MCF 10A (cell line): ENCODE results near the gene KNCN. TPM values are rescaled to one million over a fixed set of nuclear protein-coding genes. Genes with fewer than 3 reads are reported as not detected.

Source experiments
- BruUV-seq: library from RNA; stranded (reverse); fragments of 400-500 nt; replicated peaks from 2 replicates; lab custom pipeline; 2021; lab: Mats Ljungman, UMichigan
- CTCF ChIA-PET: fragments of 300-600 bp; sonication (Branson Sonifier 250); formaldehyde crosslinking; extraction: SDS; loops from one replicate; lab custom pipeline; 2021; ENCODE audit warnings: antibody characterized with exemption, inconsistent platforms; lab: Yijun Ruan, JAX
- POLR2A ChIA-PET: fragments of 300-600, 350-650 bp; sonication (Branson Sonifier 250); formaldehyde crosslinking; extraction: SDS; loops from one replicate; lab custom pipeline; 2020; ENCODE audit warnings: antibody characterized with exemption, inconsistent platforms; lab: Yijun Ruan, JAX
- DNase-seq: peaks from one replicate; pipeline ENCODE4 v3.0.0-alpha.2; 2018; ENCODE audit not compliant: unreplicated experiment
- H3K27ac Mint-ChIP-seq: one replicate; pipeline ENCODE4 v1.8.0; 2022; ENCODE audit warnings: mild to moderate bottlenecking, low read depth, mixed read lengths; ENCODE audit not compliant: unreplicated experiment
- H3K27me3 Mint-ChIP-seq: one replicate; pipeline ENCODE4 v1.8.0; 2022; ENCODE audit warnings: mixed read lengths; ENCODE audit not compliant: insufficient read depth, unreplicated experiment
- H3K36me3 Mint-ChIP-seq: one replicate; pipeline ENCODE4 v1.8.0; 2022; ENCODE audit warnings: mild to moderate bottlenecking, moderate library complexity, mixed read lengths; ENCODE audit not compliant: insufficient read depth, unreplicated experiment
- H3K4me1 Mint-ChIP-seq: one replicate; pipeline ENCODE4 v1.8.0; 2022; ENCODE audit warnings: mixed read lengths; ENCODE audit not compliant: insufficient read depth, unreplicated experiment
- H3K4me3 Mint-ChIP-seq: one replicate; pipeline ENCODE4 v1.8.0; 2022; ENCODE audit warnings: mild to moderate bottlenecking, moderate library complexity, mixed read lengths; ENCODE audit not compliant: unreplicated experiment
- H3K9me3 Mint-ChIP-seq: one replicate; pipeline ENCODE4 v1.8.0; 2022; ENCODE audit warnings: mixed read lengths; ENCODE audit not compliant: unreplicated experiment
- intact Hi-C: fragments of 100-400 bp; cut with micrococcal nuclease; formaldehyde crosslinking; loops from 2 replicates; pipeline ENCODE4 v1.14.1; 2022
- total RNA-seq: library from RNA; stranded (reverse); gene quantifications from 2 replicates; pipeline ENCODE4 v1.2.3, GENCODE V29; 2022
- TF ChIP-seq, protein P1 (sequence below): fragments of 200-600 bp; IDR thresholded peaks from one replicate; pipeline ENCODE4 v1.8.0; 2022; ENCODE audit warnings: antibody characterized with exemption, mild to moderate bottlenecking; ENCODE audit not compliant: unreplicated experiment

KNCN gene
- total RNA-seq, 1 experiment from 2014 or later: not detected

DNA sequence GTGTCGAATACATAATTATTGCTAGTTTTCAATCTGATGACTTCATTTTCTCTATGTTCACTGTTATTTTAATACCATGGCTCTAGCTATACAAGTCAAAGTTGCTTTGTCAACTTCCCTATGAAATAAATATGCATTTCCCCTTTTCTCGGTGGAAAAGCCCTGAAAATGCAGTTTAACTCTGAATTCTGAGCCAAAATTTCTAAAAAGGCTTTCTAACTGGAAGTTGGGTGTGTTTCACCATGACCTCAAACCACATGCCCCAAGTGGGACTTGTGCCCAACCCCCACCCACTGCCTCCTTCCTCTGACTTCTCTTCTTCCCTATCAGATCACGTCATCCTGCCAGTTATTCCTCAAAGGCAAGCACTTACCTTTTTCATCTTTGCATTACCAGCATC lies 43.7 kb upstream of the KNCN start:
- no peaks in the 10 kb centered on the region for H3K9me3 Mint-ChIP-seq
- H3K4me3 Mint-ChIP-seq: no peak overlapping the region
- H3K4me1 Mint-ChIP-seq: peaks cover 13% of the 10 kb centered on the region
- intact Hi-C loops: no loop called here
- CTCF ChIA-PET: interaction anchor here (0.8 to 1.2 kb wide), 2 partner anchors 20 to 732 kb away, joined by 3 read pairs; no protein-coding TSS in a partner anchor
- H3K36me3 Mint-ChIP-seq: peaks cover 36% of the 10 kb centered on the region
- POLR2A ChIA-PET: no interaction called here
- H3K27ac Mint-ChIP-seq: no peak overlapping the region
- BruUV-seq: no TSS peak
- no peak for DNase-seq
- no peaks in the 10 kb centered on the region for H3K27me3 Mint-ChIP-seq
- TF ChIP-seq, protein P1, sequence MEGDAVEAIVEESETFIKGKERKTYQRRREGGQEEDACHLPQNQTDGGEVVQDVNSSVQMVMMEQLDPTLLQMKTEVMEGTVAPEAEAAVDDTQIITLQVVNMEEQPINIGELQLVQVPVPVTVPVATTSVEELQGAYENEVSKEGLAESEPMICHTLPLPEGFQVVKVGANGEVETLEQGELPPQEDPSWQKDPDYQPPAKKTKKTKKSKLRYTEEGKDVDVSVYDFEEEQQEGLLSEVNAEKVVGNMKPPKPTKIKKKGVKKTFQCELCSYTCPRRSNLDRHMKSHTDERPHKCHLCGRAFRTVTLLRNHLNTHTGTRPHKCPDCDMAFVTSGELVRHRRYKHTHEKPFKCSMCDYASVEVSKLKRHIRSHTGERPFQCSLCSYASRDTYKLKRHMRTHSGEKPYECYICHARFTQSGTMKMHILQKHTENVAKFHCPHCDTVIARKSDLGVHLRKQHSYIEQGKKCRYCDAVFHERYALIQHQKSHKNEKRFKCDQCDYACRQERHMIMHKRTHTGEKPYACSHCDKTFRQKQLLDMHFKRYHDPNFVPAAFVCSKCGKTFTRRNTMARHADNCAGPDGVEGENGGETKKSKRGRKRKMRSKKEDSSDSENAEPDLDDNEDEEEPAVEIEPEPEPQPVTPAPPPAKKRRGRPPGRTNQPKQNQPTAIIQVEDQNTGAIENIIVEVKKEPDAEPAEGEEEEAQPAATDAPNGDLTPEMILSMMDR: no peak

DNA sequence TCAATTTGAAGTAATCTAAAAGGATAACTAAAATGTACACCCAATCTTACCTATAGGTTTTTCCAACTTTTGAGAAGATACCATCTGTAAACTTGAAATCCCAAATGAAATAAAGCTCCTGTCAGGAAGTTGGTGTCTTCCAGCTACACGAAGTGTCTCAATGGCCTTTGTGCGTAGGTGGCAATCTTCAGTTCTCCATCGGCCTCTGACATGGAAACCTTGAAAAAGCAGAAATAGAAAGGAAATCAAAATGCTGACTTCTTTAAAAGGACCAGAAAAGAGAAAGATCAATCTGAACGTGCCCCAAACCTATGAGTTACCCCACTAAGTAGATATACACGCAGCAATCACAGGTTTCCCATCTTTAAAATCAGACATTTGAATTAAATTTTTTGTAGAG lies 42.6 kb upstream of the KNCN start:
- intact Hi-C loops: no loop called here
- ChIA-PET CTCF (interaction anchor here (0.6 to 1.2 kb wide), 3 partner anchors 9 to 70 kb away, joined by 3 to 4 read pairs (median 3); no protein-coding TSS in a partner anchor), POLR2A (interaction anchor here (0.6 to 2.2 kb wide), 2 partner anchors 9 to 116 kb away, joined by 3 to 13 read pairs; partner anchors contain the start of gene MKNK1)
- Mint-ChIP-seq H3K27ac (no peak overlapping the region), H3K4me1 (peaks cover 7% of the 10 kb centered on the region), H3K9me3 (no peaks in the 10 kb centered on the region), H3K4me3 (no peak overlapping the region), H3K36me3 (peaks cover 36% of the 10 kb centered on the region), H3K27me3 (no peaks in the 10 kb centered on the region)
- BruUV-seq: no TSS peak
- TF ChIP-seq, protein P1: no peak
- DNase-seq: no peak

DNA sequence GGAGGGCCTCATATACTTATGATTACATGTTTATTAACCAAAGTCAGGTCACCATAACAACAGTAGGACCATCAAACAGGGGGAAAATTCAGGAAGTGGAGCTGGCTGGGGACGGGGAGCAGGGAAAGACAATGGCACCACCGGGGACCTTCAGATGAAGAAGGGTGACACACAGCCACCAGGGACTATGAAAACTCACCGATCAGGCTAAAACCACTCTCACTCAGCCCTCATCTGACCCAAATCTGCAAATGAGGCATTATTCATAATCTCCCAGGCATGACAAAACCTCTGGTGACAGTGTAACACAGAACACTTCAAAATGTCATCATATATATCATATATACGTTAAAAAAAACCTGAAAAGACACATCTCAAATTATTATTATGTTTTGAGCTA lies 41.4 kb upstream of the KNCN start:
- POLR2A ChIA-PET: interaction anchor here (2.2 kb wide), 1 partner anchor 11 kb away, joined by 13 read pairs; the partner anchor contains the start of gene MKNK1
- Mint-ChIP-seq H3K36me3 (peaks cover 36% of the 10 kb centered on the region), H3K4me3 (no peak overlapping the region), H3K4me1 (peaks cover 7% of the 10 kb centered on the region), H3K9me3 (no peaks in the 10 kb centered on the region), H3K27me3 (no peaks in the 10 kb centered on the region), H3K27ac (no peak overlapping the region)
- BruUV-seq: no TSS peak
- no peak for DNase-seq
- TF ChIP-seq, protein P1: no peak
- CTCF ChIA-PET: interaction anchor here (0.6 to 1.2 kb wide), 2 partner anchors 10 to 67 kb away, joined by 3 read pairs; no protein-coding TSS in a partner anchor
- intact Hi-C loops: no loop called here

DNA sequence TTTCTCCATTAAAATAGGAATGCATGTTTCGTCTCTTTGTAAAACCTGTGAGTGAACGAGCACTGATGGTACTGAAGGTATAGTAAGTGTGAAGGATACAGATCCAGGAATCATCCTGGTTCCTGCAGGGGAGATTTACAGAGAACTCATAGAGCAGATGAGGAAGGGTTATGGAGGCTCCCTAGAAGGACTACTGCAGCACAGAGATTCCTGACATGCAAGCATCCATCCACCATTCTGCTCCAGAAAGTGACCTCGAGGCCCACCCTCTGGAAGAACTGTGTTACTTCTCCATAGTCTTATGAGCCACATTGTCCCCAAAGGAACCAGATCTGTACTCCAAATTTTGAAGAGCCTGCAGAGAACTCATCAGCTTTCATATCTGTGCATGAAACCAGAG lies 38.1 kb upstream of the KNCN start:
- Mint-ChIP-seq H3K9me3 (no peaks in the 10 kb centered on the region), H3K4me1 (no peaks in the 10 kb centered on the region), H3K27me3 (no peaks in the 10 kb centered on the region), H3K27ac (no peak overlapping the region), H3K4me3 (no peak overlapping the region), H3K36me3 (peaks cover 53% of the 10 kb centered on the region)
- ChIA-PET CTCF (no interaction called here), POLR2A (interaction anchor here (1.8 kb wide), 1 partner anchor 15 kb away, joined by 6 read pairs; the partner anchor contains the start of gene MKNK1)
- TF ChIP-seq, protein P1: no peak
- no peak for DNase-seq
- no TSS peak for BruUV-seq
- intact Hi-C loops: no loop called here
